Hepatocyte (in vitro differentiated cells): ENCODE data around the gene XRCC4. TPM values are rescaled to one million over a fixed set of nuclear protein-coding genes. Genes with fewer than 3 reads are reported as not detected.

Experiments used
- DNase-seq: peaks from one replicate; pipeline ENCODE4 v3.0.0-alpha.2; 2016; ENCODE audit warnings: low spot score
- H2AFZ ChIP-seq: fragments of 200-600 bp; sonication (generic); 2 replicates; pipeline ENCODE4 v1.6.0; 2016; ENCODE audit warnings: antibody characterized with exemption, mild to moderate bottlenecking
- H3K27ac ChIP-seq: fragments of 200-600 bp; sonication (generic); 2 replicates; pipeline ENCODE4 v1.5.1; 2016; ENCODE audit warnings: mild to moderate bottlenecking
- H3K27me3 ChIP-seq: fragments of 200-600 bp; sonication (generic); 2 replicates; pipeline ENCODE4 v1.6.1; 2016
- H3K36me3 ChIP-seq: fragments of 200-600 bp; sonication (generic); replicated peaks from 2 replicates; pipeline ENCODE4 v1.5.1; 2016; ENCODE audit warnings: low read depth; ENCODE audit not compliant: insufficient read depth
- H3K4me1 ChIP-seq: fragments of 200-600 bp; sonication (generic); 2 replicates; pipeline ENCODE4 v1.5.1; 2016; ENCODE audit warnings: mild to moderate bottlenecking, moderate library complexity; ENCODE audit not compliant: insufficient read depth
- H3K4me2 ChIP-seq: fragments of 200-600 bp; sonication (generic); 2 replicates; pipeline ENCODE4 v1.6.0; 2016
- H3K4me3 ChIP-seq: fragments of 200-600 bp; sonication (generic); 2 replicates; pipeline ENCODE4 v1.5.1; 2016; ENCODE audit warnings: mild to moderate bottlenecking
- H3K79me2 ChIP-seq: fragments of 200-600 bp; sonication (generic); 2 replicates; pipeline ENCODE4 v1.6.0; 2017; ENCODE audit warnings: mild to moderate bottlenecking
- H3K9me2 ChIP-seq: fragments of 200-600 bp; sonication (generic); replicated peaks from 2 replicates; pipeline ENCODE4 v1.6.0; 2017; ENCODE audit warnings: mild to moderate bottlenecking; ENCODE audit not compliant: insufficient read depth
- H3K9me3 ChIP-seq: fragments of 200-600 bp; sonication (generic); 2 replicates; pipeline ENCODE4 v1.5.1; 2016; ENCODE audit warnings: low read depth, mild to moderate bottlenecking
- H4K20me1 ChIP-seq: fragments of 200-600 bp; sonication (generic); 2 replicates; pipeline ENCODE4 v1.6.0; 2016; ENCODE audit warnings: mild to moderate bottlenecking; ENCODE audit not compliant: insufficient read depth, poor library complexity, severe bottlenecking
- CTCF ChIP-seq: fragments of 200-600 bp; sonication (generic); IDR thresholded peaks from 2 replicates; pipeline ENCODE4 v1.5.1; 2016; ENCODE audit warnings: antibody characterized with exemption, mild to moderate bottlenecking; ENCODE audit not compliant: poor library complexity
- EZH2 ChIP-seq: fragments of 200-600 bp; sonication (generic); IDR thresholded peaks from 2 replicates; pipeline ENCODE4 v1.6.1; 2016; ENCODE audit warnings: antibody characterized with exemption, mild to moderate bottlenecking, borderline replicate concordance
- EZH2phosphoT487 ChIP-seq: fragments of 200-600 bp; sonication (generic); IDR thresholded peaks from one replicate; pipeline ENCODE4 v1.6.1; 2018; ENCODE audit warnings: antibody characterized with exemption, mild to moderate bottlenecking, low read depth, moderate library complexity; ENCODE audit not compliant: unreplicated experiment, severe bottlenecking
- WGBS: methylation state at CpG from one replicate; pipeline ENCODE4 v1.1.6; 2016; ENCODE audit warnings: low lambda C conversion rate; ENCODE audit errors: missing lambda C conversion rate; 5-methylcytosine and 5-hydroxymethylcytosine counted together
- polyA plus RNA-seq: library from polyadenylated mRNA; unstranded; fragments of >200 nt; fragmentation: Nextera tagmentation; extraction: Ambion mirVana; gene quantifications from 2 replicates; pipeline ENCODE4 v1.2.1, GENCODE V29; 2016
- total RNA-seq: library from RNA; depleted of rRNA; stranded (reverse); fragments of >200 nt; gene quantifications from 2 replicates; pipeline ENCODE4 v1.2.3, GENCODE V29; 2014

Gene XRCC4
- total and polyA plus RNA-seq, 2 experiments from 2014 or later: 12.7 to 21.5 TPM

DNA sequence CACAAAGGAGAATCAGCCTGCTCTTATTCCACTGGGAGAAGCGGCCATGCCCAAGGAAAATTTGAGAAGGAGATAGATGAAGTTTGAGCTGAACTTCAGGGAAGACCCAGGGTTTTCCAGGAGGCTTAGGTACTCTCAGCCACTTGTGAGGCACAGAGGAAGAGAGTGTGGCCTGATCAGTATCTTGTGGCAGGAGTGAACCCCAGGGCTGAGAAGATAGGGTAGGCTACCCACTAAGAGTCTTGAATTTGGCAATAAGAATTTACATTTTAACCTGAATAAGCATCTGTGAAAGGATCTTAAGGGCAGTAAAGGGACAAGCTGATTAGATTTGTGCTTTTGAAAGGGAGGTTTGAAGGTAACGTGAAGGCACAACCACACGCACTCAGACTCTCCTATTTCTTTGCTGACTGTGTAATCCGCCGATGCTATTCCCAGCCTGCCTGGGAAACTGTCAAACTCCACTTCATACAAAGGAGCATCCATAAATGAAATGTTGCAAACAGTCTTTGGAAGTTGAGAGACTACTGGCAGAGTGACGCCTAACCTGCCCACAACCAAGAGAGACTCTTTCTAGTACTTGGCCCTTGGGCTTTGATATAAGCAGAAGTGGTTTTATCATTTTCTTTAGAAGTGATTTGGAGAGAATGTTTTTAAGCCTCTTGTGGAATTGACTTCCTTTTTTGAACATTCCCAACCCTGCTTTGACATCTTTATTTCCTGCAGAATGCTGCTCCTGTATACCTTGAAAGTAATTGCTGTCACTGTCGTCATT, 286.0 kb downstream of the XRCC4 start:
- no peak overlapping the region for H3K4me2 ChIP-seq
- TF ChIP-seq EZH2phosphoT487 (no peak), CTCF (no peak), EZH2 (no peak)
- no peaks in the 10 kb centered on the region for H3K79me2 ChIP-seq
- no peak for DNase-seq
- H3K27ac ChIP-seq: no peak overlapping the region
- no peaks in the 10 kb centered on the region for H3K9me3 ChIP-seq
- no peaks in the 10 kb centered on the region for H3K4me1 ChIP-seq
- H3K9me2 ChIP-seq: no peaks in the 10 kb centered on the region
- H3K36me3 ChIP-seq: no peaks in the 10 kb centered on the region
- no peaks in the 10 kb centered on the region for H4K20me1 ChIP-seq
- H2AFZ ChIP-seq: no peak overlapping the region
- no peak overlapping the region for H3K4me3 ChIP-seq
- WGBS: 95% methylated on average over 7 of the region's 7 CpGs
- no peaks in the 10 kb centered on the region for H3K27me3 ChIP-seq

DNA sequence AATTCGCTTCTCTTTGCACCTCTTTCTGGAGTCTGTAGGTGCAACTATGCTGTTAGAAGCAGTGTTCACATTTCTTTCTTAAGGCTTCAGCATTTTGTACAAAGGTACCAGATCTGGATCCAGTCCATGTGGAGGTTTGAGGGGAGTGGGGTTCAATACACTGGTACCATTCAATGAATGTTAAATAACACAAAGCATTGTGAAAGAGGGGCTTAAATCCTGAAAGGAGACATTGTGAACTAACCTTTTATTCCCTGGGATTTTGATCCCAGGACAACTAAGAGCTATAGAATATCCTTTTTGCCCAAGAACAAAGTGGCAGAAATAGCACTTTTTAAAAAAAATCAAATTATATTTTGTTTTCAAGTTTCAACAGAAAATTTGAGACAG, 286.5 kb downstream of the XRCC4 start:
- no peaks in the 10 kb centered on the region for H3K9me3 ChIP-seq
- H3K27me3 ChIP-seq: no peaks in the 10 kb centered on the region
- H3K27ac ChIP-seq: no peak overlapping the region
- no peak overlapping the region for H3K4me2 ChIP-seq
- DNase-seq: no peak
- no peaks in the 10 kb centered on the region for H3K36me3 ChIP-seq
- WGBS: 46% methylated on average over 1 of the region's 1 CpG
- no peaks in the 10 kb centered on the region for H4K20me1 ChIP-seq
- no peaks in the 10 kb centered on the region for H3K79me2 ChIP-seq
- TF ChIP-seq CTCF (no peak), EZH2phosphoT487 (no peak), EZH2 (no peak)
- H3K9me2 ChIP-seq: no peaks in the 10 kb centered on the region
- no peak overlapping the region for H2AFZ ChIP-seq
- H3K4me3 ChIP-seq: no peak overlapping the region
- H3K4me1 ChIP-seq: no peaks in the 10 kb centered on the region

DNA sequence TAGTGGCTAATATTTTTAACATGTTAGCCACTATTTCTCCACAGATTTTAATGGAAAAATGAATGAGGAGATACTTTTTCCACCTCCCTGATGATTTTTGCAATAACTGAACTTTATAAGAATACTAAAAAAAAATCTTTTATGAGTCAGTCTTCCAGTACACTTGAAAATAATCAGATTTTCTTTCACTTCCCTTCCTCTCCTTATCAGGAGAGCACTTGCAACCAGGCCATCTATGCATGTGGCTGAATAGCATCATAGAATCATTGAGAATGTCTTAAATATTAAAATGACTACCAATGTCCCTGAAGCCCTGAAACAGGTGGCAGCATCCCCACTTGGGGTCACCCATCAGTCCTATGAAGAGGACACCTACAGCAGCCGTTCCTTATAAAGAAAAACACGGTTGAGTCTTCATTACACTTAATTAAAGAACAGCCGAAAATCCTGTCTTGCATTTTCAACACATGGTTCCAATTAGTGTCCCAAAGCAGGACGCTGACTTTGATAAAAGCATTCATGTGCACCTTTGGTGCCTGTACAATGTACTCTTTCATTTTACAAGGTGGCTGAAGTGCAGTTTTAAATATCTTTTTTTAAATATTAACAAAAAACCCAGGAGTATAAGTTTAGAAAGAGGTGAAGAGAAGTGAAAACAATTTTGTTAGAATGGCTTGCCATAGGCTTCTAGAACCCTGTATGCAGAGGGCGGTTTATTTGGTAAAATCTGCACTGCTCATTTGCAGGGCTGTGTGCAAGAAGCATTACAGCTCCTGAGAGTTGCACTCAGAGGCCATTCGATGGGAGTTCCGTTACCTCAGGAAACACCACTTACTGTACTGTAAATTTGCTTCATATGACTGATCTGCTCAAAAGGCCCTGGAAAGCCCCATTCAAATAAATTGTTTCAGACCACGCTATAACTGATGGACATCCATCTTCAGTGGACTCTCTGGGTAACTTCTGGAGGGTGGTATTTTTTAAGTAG, 287.3 kb downstream of the XRCC4 start:
- Histone ChIP-seq H2AFZ (no peak overlapping the region), H3K9me3 (no peaks in the 10 kb centered on the region), H3K4me1 (no peaks in the 10 kb centered on the region), H3K79me2 (no peaks in the 10 kb centered on the region), H3K27ac (no peak overlapping the region), H4K20me1 (no peaks in the 10 kb centered on the region), H3K4me2 (no peak overlapping the region), H3K27me3 (no peaks in the 10 kb centered on the region), H3K4me3 (no peak overlapping the region), H3K36me3 (no peaks in the 10 kb centered on the region), H3K9me2 (no peaks in the 10 kb centered on the region)
- TF ChIP-seq EZH2 (no peak), EZH2phosphoT487 (no peak), CTCF (no peak)
- DNase-seq: no peak
- WGBS: 64% methylated on average over 8 of the region's 8 CpGs
